Stimulated activated naive CD4-positive, alpha-beta T cell (primary cell): ENCODE results near the gene ZFHX2.

Experiments
- DNase-seq, 6 experiments: peaks; one replicate each; lab custom pipeline; 2025; lab: John Stamatoyannopoulos, UW

ZFHX2 gene

DNA sequence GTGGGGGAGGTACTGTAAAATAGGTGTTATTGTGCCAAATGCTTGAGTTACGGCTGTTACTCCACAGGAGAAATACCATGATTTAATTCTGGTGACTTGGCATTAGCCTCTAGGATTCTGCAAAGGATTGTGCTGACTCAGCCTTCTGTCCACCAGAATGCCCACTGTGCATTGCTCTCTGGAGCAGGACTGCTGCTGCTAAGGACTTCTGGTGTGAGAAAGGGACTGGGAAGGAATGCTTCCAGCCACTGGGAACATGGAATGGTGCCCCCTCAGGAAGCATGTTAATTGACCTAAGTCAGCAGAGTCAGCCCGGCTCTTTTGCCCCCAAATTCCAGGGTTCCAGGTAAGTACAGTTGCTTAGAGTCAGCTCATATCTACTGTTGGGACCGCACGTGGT is 32.9 kb downstream of the ZFHX2 start:
- DNase-seq: no peak

DNA sequence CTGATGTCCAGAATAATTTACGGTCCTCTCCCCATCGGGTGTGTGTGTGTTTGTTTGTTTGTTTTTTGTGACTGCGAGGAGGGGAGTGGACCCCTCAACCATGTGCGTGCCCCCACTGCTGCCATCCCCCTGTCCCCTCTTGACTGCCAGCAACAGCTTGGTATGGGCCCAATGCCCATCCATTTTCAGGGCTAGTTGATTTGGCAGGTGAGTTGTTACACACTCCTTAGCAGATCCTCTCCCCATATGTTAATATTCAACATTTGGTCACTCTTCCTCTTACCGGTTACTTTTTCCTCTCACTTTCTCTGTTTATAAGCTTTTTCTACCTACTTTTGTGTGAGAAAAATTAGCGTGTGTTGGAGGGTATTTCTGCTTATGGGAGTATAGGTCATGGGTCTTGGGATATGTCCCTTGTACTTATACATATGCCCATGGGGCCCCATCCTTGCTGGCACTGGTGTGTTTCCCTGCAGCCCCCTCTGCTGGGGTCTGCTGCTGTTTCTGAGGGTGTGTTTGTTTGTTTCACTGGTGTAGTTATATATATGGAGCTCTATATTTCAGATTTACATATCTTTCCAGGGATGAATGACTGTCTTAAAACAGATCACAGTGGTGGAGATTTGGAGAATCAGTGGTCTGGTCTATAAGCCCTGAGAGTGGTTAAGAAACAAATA is 33.8 kb downstream of the ZFHX2 start:
- no peak for DNase-seq

DNA sequence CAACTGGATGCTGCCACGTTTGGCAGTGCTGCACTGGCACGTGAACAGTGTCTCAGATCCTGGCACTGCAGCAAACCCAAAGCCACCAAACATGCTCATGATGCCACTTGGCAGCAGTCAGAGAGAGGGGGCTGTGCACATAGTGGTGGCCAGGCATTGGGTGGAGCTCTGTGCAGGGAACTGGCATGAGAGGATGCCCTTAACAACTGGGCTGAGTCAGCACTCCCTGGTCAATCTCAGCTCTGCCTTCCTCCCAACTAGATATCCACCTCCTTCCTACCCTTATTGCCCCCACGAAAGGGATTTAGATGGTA is 37.0 kb downstream of the ZFHX2 start:
- DNase-seq: no peak

DNA sequence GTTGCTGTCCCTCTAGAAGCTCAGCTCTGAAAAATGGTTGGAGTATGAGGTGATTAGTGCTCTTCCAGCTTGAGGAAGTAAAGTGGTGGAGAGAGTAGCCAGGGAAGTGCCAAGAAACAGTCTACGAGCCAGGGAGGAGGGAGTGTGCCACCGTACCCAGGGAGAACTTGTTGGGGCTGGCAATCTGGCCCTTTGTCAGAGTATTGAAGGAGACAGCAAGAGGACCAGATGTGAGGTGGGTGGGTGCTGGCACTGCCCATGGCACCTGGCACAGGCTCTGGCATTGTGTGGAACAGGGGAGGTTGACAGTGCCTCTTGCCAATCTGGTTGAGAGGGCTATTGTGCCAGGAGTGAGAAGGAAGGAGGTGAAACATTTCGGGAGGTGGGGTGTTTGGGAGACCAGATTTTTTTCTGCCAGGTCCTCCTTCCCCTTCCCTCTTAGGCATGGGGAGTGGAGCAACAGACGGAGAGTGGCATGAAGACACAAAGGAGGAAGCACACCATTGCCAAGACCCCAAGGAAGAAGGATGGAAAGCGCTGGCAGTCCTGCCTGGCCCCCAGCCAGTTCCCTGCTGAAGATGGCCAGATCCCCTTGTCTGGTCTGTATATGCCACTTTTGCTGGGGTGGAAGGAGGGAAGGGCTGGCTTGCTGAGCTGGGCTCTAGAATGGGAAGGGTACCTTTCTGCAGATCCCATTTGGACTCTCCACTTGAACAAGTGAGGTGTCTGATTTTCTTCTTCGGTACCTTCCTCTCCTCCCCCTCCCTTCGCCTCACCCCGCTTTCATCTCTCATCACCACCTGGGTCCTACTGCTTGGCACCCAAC is 37.5 kb downstream of the ZFHX2 start:
- DNase-seq: no peak

DNA sequence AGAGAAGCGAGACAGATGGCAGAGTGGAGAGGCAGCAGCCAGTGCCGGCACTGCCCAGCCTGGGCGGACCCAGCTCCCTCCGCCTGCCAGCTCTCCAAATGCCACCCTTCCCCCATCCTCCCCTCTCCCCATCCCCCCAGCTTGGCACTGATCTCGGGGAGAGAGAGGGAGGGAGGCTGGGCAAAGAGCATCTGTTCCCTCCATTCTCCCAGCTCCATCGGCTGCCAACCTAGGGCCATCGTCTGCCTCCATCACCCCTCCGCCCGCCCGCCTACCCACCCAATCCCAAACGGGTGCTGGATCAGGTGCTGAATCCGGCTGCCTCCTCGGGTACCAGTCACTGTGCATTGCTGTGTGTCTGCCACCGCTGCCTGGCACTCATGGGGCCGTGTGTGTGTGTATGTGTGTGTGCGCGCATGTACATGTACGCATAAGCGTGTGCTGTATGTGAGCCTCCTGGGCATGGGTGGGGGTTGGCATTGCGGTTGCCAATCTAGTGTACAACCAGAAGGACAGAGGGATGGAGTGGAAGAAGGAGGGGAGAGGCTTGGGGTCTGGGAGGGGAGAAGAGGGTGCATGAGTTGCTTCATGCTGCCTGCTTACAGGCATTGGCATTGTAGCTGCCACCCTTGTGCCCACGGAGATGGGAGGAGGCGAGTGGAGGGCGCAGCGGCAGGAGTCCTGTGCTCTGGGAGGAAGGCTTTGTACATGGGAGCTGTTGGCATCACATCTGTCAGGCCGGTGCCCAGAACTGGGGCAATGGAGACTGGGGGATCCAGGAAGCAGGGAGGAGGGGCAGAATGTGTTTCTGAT is 38.4 kb downstream of the ZFHX2 start:
- DNase-seq: no peak

DNA sequence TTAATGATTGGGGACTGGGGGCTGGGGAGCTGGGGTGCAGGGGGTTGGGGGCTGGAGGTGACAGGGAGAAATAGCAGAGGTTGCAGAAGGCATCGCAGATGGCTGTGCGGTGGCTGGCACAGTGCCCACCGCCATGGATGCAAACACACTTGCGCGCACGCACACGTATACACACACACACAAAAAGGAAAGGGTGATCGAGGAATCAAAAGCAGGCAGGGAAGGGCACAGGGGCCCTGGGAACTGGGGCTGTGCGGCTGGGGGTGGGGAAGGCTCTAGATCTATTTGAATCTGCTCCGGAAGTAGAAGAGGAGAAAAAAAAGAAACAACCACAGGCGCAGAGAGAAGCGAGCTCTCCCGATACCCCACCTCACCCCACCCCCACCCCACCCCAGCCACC is 39.4 kb downstream of the ZFHX2 start:
- DNase-seq: peak in 3 of 6 experiments; percentile 25 to 31 (median 26)

DNA sequence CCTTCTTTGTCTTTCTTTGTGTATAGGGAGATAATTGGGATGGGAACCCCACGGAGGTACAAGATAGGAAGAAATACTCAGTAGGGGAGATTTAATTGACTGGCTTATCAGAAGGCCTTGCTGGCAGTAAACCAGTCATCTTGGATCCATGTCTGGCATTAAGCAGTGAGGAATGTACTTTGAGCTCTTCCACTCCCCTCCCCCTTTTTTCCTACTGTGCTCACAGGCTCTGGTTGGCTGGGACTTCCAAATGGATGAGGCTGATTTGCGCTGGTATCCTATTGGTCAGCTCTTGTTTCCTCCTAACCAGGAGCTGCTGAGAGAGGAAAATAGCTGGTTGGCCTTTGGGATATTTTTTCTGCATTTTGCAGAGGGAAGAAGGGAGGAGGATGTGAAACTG is 57.3 kb downstream of the ZFHX2 start:
- no peak for DNase-seq

DNA sequence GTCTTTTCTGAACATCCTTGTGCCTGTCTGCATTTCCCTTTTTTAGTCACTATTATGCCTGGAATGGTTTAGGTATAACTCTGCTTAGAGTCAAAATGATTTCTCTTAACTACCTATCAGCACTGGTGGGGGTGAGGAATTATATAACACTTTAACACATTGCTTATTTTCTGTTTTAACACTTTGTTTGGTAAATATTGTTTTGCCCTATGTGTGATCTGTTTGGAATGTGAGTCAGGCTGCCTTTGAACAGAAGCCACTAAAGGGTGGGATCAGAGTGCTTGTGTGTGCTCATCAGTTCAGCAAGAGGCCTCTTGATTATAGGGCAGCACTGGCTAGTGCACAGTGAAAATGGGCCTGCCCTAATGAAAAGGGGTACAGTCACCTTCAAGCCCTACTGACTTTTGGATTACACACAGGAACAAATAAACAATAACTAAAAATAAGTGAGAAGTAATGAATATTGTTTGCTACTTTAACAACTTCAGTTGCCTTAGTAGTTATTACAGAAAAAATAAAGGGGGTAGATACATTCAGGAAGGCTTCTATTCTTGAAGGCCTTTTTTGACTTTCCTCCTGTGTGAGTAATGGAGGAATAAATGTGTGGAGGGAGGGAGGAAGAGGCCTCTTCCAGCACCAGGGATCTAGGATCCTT is 58.8 kb downstream of the ZFHX2 start:
- no peak for DNase-seq

DNA sequence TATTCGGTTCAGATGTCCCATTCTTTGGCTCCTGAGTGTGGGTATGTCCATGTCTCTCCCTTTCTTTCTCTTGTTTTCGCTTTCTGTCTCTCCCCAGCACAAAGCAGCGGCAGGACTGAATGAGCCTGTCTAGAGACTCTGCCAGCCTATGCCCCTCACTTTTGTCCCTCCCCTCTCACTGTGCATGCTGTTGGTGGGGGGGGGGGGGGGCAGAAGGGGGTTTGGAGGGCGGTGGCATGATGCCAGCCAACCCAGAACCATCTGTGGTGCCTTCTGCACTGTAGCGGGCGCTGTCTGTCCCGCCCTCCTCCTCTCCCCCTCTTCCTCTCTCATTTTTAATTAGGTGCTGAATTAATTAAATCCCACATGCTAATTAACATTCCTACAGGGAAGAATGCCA is 64.3 kb downstream of the ZFHX2 start:
- no peak for DNase-seq

DNA sequence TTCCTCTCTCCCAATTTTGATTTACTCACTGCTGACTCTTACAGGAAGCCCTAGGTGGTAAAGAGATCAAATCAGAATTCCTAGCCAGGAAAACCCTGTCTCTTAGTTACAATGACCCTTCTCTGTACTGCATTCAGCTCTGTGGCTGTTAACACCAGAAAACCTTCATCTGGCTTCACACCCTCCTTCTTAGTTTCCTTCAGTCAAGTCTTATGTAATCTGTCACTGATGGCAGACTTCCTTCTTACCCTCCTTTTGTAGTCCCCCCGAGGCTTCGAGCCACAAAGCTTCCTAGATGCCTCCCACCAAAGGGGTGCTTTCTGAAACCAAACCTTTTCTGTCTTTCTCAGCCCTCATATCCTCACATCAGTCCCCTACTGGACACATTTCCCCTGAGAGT is 65.5 kb downstream of the ZFHX2 start:
- no peak for DNase-seq

DNA sequence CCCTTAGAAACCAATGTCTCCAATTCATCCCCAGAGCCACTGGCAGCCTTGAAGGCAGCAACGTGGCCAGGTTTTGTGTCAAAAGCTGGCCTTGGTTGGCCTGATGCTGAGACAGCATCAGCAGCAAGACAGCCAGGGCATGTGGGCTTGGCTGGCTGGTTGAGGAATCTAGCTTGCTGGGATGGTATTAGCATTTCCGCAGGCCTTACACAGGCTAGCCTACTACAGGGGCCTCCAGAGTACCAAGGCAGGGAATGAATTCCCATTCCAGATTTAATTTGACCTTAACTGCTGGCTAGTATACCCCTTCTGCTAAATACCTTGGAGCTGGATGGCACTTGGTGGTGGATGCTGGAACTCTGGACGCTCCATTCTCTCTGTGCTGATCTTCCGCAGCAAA is 66.2 kb downstream of the ZFHX2 start:
- DNase-seq: no peak

DNA sequence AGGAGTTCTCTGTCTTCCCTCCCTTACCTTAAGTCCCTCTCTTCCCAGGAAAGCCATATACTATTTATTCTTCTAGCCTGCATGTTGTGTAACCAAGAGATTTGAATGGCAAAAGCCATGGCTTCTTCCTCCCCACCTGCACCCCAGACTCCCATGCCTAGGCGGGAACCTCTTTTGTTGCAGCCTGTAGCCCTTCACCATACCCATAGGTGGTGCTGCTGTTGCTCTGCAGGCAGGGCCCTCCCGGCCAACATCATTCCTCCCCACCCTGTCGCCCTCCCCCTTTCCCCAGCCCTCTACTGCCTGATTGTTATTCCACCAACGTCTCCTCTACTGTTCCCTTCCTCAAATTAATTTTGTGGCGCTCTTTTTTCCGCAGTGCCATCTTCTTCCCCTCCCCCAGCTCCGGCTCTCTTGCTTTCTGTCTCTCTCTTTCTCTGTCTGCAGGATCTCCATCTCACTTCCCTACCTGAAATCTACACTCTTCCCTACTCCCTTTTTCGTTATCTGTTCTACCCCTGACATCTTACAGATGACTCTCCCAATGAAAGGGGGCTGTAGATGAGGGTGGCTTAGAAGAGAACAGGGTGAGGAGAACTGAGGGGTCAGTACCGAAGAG is 68.2 kb downstream of the ZFHX2 start:
- DNase-seq: no peak

DNA sequence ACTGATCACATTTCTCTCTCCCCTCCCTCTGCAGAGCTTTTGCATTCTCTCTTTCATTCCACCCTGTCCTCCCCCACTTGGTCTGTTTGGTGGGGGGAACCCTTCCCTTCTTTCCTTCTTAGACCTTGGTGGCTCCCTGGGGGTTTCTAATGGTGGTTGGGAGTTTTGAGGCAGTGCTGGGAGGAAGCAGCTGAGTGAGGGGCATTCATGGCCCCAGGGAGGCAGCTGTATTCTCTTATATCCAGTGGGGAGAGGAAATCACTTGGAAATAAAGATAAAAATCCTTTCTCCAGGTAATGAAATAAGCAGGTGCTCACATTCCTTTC is 68.8 kb downstream of the ZFHX2 start:
- DNase-seq: no peak

DNA sequence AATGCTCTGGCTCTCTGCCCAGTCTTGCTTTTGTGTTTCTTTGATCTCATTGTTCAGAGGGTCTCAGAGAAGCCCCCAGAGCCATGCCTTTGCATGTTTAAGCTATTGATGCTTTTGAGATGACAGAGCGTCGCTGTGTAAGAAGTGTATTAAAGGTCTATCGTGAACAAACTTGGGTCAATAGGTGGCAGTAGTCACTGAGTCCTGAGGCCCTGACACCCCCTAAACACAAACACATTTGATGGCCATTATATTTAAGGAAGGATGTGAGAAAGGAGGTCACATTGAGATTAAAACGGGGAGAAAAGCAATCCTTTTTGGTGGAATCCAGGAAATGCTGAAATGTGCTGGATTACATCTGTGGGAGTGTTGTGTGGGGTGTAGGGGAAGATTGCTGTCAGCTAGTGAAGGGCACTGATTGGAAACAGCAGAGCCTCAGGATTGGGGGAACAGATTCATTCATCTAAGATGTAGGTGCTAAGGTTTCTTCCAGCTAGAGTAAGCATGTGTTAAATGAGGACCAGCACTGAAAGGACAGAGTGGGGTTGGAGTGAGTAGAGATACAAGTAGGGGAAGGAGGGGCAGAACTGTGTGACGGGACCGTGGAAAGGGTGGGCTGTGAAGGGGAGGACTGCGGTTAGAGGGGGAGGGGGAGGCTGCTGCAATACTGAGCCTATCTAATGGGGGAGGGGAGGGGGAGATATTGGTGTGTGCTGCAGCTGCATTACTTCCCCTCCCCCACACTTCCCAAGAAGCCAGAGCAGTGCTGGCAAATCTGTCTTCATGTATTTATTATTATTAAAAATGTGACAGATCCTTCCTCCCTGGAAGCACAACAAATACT is 69.4 kb downstream of the ZFHX2 start:
- DNase-seq: no peak

DNA sequence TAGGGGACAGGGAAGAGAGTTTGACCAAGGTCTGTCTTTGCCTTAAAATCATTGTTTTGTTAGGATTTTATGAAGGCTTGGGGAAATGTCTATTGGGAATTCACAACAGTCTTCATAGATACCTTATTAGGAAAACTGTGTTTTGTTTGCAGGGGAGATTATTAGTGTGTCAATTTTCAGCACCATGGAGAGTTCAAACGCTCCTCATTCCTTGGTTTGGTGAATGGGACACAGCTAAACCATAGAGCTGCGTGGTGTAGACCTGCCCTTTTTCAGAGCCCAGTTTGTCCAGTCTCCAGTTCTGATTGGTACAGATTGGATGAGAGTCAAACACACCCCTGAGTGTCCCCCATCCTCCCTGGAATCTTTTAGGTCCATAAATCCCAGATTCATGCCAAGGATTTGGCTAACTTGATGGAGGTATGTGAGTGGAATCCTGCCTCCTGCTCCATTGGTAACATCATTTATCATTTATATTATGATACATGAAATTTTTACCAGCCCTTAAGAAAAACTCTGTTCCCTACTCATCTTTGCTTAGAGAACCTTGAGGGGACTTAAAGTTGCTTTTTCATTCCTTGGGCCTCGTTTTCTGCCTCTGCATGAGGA is 70.1 kb downstream of the ZFHX2 start:
- DNase-seq: no peak

DNA sequence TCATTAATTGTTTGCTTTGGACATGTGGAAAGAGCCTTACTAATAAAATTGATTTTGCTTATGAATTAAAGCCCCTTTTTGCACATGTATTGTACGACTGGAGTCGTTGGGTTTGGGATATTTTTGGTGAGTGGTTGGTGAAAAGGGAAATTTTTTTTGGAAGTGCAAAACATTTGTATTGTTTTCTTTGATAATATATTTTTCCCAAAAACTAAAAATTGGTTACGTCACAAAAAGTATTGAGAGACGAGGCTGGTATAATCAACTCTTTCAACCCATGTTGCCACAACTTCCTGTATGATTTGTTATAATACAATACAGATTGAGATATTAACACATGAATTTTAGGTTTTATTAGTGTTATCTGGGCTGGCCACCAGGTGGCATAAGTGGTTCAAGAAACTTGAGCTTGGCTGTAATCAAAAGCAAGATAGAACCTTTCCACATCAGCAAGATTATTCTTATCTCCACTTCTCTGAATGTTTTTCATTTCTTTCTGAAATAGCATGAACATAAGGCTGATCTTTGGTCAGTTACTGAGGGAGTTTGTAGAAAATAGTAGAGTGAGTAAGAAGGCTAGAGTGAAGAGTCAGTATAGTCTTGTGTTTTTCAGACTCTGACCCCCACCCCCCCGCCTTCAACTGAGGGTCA is 73.3 kb downstream of the ZFHX2 start:
- DNase-seq: peak; percentile 23 to 73 (median 54)

DNA sequence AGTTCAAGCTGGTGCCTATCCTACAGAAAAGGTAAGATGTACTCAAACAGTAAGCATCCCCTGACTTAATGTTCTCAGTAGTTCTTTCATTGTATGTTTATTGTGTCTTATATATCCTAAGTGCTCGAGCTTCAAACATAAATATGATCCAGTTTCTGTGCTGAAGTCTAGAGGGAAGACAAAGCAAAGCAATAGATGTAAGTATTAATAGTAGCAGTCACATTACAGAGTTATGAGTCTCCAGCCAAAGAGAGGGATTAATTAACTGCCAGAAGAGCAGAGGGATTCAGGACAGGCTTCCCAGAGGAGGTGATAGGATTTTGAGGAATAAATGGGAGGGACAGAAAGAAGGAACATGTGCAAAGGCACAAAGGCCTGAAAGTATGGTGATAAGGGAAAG is 80.6 kb downstream of the ZFHX2 start:
- DNase-seq: no peak
